Stimulated activated CD4-positive, alpha-beta T cell treated with anti-CD3 and anti-CD28 coated beads, Interleukin-4, amount 100 ng/mL, for 4 hours (primary cell): ENCODE data around the gene ZG16B.

Source experiments
- DNase-seq, 2 experiments: peaks; one replicate each; pipeline ENCODE4 v3.0.0-alpha.2; 2020

ZG16B gene

GRCh38 chr16:2871926-2872325 lies 41.8 kb downstream of the ZG16B start:
- DNase-seq = no peak

GRCh38 chr16:2874032-2874911 lies 44.2 kb downstream of the ZG16B start:
- DNase-seq = no peak

- peak; percentile 47 to 67 for DNase-seq
Measured at GRCh38 chr16:2874912-2875362, 44.8 kb downstream of the ZG16B start.

GRCh38 chr16:2879854-2880508 lies 49.9 kb downstream of the ZG16B start:
- no peak for DNase-seq
